ENCODE results near the gene PLEKHA1.

The PLEKHA1 gene

DNA sequence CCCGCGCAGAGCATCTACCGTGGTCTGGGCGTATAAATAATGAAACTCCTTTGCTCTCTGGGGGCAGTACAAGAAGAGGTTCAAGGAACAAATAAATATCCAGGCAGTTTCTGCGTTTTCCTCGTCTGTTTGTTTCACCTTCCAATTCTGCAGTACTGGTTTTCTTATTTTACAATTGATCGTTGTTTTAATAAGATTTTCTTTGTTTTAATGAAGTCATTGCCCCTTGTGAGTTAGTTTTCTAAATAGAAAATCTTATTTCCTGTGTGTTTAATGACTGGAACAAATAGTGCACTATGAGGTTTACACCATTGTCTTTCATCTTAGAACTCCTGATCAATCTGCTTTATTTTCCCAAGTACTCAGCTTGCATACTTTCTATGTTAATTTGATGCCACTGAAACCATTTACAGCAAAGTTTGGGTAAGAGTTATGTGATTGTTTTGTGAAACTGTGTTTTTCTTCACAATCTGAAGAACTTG, 1.2 kb downstream of the PLEKHA1 start:
- no peak overlapping the region for H3K4me3 ChIP-seq (ENCODE audit: low read depth, low read length)
- TF ChIP-seq, protein P1, sequence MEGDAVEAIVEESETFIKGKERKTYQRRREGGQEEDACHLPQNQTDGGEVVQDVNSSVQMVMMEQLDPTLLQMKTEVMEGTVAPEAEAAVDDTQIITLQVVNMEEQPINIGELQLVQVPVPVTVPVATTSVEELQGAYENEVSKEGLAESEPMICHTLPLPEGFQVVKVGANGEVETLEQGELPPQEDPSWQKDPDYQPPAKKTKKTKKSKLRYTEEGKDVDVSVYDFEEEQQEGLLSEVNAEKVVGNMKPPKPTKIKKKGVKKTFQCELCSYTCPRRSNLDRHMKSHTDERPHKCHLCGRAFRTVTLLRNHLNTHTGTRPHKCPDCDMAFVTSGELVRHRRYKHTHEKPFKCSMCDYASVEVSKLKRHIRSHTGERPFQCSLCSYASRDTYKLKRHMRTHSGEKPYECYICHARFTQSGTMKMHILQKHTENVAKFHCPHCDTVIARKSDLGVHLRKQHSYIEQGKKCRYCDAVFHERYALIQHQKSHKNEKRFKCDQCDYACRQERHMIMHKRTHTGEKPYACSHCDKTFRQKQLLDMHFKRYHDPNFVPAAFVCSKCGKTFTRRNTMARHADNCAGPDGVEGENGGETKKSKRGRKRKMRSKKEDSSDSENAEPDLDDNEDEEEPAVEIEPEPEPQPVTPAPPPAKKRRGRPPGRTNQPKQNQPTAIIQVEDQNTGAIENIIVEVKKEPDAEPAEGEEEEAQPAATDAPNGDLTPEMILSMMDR (IDR thresholded peaks at IDR 0.05; ENCODE audit: borderline replicate concordance, insufficient read depth, low read depth, low read length) = no peak

DNA sequence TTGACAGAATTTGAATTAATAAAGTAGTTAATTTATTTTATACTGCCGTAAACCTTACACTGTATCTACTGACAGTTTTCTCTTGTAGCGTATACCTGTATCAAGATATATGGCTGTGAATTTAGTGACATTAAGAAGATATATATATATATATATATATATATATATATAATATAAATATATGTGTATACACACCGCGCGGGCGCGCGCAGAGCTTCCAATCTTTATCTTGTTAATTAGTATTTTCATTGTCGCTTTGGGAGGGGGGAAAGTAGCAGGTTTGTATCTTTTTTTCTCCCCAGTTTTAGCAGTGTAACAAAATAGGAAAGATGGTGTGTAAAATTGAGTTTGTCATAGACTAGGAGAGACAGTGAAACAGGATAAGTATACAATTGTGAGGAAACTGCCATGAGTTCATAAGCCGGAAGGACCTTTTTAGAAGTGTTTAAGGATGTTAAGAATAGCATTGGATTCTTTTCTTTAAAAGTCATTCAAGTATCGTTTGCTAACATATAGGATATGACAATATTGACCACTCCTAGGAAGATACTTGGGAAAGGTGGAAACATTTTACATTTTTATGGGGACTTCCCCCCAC, 2.0 kb downstream of the PLEKHA1 start:
- TF ChIP-seq, protein P1 (IDR thresholded peaks at IDR 0.05; ENCODE audit: borderline replicate concordance, insufficient read depth, low read depth, low read length) = no peak

DNA sequence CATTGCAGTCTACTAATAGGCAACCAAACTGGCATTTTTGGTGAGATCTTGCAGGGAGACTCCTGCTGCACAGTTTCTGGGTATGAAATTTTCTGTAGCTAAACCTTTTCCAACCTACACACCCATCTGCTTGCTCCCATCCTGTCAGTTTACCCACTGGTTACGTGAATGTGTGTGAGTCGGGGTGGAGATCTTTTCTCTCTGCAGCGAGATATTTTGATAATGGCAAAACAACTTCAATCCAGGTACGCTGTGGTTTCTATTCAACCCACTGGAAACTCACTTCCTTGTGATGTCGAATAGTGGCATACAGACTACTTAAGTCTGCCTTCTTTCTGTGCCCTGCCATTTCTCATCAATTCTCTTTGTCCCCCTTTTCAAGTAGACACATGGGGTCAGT, 4.5 kb downstream of the PLEKHA1 start:
- H3K4me3 ChIP-seq (ENCODE audit: low read depth, low read length) = no peak overlapping the region
- TF ChIP-seq, protein P1 (IDR thresholded peaks at IDR 0.05; ENCODE audit: borderline replicate concordance, insufficient read depth, low read depth, low read length) = no peak

More for the DNA sequence above, 2.0 kb downstream of the PLEKHA1 start:
- H3K4me3 ChIP-seq (ENCODE audit: low read depth, low read length) = no peak overlapping the region

DNA sequence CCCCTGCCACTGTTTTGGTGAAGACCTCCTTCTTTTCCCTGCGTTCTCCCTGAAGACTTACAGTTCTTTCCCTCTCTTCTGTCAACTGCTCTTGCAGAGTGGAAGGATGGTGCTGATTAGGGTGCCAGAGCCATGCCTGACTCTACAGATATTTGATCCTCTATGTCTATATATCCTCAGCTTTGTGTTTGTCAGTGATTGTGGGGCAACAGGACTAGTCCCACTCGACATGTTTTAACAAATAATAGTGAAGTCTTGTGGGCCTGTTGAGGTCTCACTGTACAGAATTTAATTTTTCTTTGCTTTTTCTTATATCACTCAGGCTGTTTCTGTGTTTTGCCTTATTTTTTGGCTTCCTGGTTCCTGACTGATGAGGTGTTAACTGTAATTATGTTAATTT, 5.0 kb downstream of the PLEKHA1 start:
- no peak overlapping the region for H3K4me3 ChIP-seq (ENCODE audit: low read depth, low read length)
- TF ChIP-seq, protein P1 (IDR thresholded peaks at IDR 0.05; ENCODE audit: borderline replicate concordance, insufficient read depth, low read depth, low read length) = no peak

DNA sequence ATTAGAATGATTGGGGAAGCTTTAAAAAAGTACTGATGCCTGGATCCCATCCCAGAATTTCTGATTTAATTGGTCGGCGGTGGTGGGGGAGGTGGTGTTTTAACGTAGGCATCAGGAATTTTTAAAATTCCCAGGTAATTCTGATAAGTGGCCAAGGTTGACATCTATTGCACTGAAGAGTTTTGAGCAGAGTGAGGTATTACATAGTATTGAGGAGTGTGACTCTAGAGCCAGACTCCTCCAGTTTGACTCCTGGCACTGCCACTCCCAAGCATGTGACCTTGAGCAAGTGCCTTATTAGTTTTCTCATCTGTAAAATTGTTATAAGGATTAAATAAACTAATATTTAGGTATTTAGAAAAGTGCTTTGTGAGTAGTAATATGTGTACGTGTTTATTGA, 6.2 kb downstream of the PLEKHA1 start:
- TF ChIP-seq, protein P1 (IDR thresholded peaks at IDR 0.05; ENCODE audit: borderline replicate concordance, insufficient read depth, low read depth, low read length) = no peak
- no peak overlapping the region for H3K4me3 ChIP-seq (ENCODE audit: low read depth, low read length)

DNA sequence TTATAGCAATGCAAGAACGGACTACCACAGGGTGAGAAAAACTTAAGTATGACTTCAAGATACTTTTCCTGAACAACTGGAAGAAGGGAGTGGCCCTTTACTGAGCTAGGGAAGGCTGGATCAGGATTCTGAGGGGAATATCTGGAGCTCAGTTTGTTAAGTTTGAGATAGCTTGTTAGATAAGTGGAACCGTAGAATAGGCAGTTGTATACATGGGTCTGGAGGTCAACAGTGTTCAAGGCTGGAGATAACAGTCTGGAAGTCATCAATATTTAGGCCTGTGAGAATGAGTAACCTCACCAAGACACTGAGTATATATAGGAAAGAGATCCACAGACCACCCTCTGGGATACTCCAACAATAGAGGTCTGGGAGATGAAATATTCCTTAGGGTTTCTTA, 7.2 kb downstream of the PLEKHA1 start:
- no peak overlapping the region for H3K4me3 ChIP-seq (ENCODE audit: low read depth, low read length)
- TF ChIP-seq, protein P1 (IDR thresholded peaks at IDR 0.05; ENCODE audit: borderline replicate concordance, insufficient read depth, low read depth, low read length) = no peak

DNA sequence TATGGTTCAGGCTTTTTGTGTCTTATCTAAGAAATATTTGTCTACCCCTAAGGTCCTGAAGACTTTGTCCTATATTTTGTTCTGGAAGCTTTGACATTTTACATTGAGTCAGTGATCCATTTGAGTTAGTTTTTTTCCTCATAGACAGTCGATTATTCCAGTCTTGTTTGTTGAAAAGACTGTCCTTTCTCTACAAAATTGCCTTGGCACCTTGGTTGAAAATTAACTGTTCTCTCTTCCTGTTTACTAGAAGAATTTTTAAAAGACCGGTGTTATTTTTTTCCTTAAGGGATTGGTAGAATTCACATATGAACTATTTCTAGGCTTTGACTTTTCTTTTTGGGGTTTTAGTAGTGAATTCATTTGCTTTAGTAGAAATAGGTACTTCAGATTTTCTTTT, 12.0 kb downstream of the PLEKHA1 start:
- H3K4me3 ChIP-seq (ENCODE audit: low read depth, low read length) = no peak overlapping the region
- TF ChIP-seq, protein P1 (IDR thresholded peaks at IDR 0.05; ENCODE audit: borderline replicate concordance, insufficient read depth, low read depth, low read length) = no peak
